GM21528 (cell line): ENCODE measurements around the gene OPTN.
"Not testable (repeated sequence)": the region's sequence is repeated elsewhere in the genome, so short reads cannot be mapped to it uniquely, and the experiment has no call there.

ENCODE experiments used
- ATAC-seq: cut with Tn5 transposase; IDR thresholded peaks from one replicate; pipeline ENCODE4 v1.9.1; 2021; ENCODE audit warnings: mild to moderate bottlenecking, moderate library complexity; ENCODE audit not compliant: unreplicated experiment, low FRiP score

Gene OPTN

GRCh38 chr10:13099666-13100348 is at the start of gene OPTN:
Gene OPTN, plus strand, starts transcription at chr10:13100163. Its CDS starts 8,960 bp downstream, at chr10:13109123.
- peak; percentile 74 for ATAC-seq

- no peak for ATAC-seq
These were observed 48.8 kb upstream of the OPTN start for GRCh38 chr10:13051126-13051694.

- not testable (repeated sequence) for ATAC-seq
These were observed 46.8 kb upstream of the OPTN start for GRCh38 chr10:13053208-13053607.

- no peak for ATAC-seq
These were observed 46.0 kb upstream of the OPTN start for GRCh38 chr10:13053794-13054462.

GRCh38 chr10:13054844-13055243 is 45.1 kb upstream of the OPTN start:
- no peak for ATAC-seq

- ATAC-seq: no peak
These were observed 43.4 kb upstream of the OPTN start for GRCh38 chr10:13056456-13057077.

- no peak for ATAC-seq
These were observed 37.2 kb upstream of the OPTN start for GRCh38 chr10:13062803-13063202.

GRCh38 chr10:13066527-13066926 is 33.4 kb upstream of the OPTN start:
- ATAC-seq: no peak

GRCh38 chr10:13067431-13067830 is 32.5 kb upstream of the OPTN start:
- ATAC-seq: no peak

GRCh38 chr10:13068071-13068470 is 31.9 kb upstream of the OPTN start:
- ATAC-seq: no peak

GRCh38 chr10:13068484-13068883 is 31.5 kb upstream of the OPTN start:
- ATAC-seq: no peak

- ATAC-seq: no peak
These were observed 27.6 kb upstream of the OPTN start for GRCh38 chr10:13072339-13072738.

GRCh38 chr10:13074563-13075451 is 25.2 kb upstream of the OPTN start:
- ATAC-seq: no peak

- no peak for ATAC-seq
These were observed 20.8 kb upstream of the OPTN start for GRCh38 chr10:13078912-13079775.

GRCh38 chr10:13079776-13080050 is 20.2 kb upstream of the OPTN start:
- ATAC-seq: no peak

GRCh38 chr10:13080643-13081042 is 19.3 kb upstream of the OPTN start:
- ATAC-seq: no peak

- not testable (repeated sequence) for ATAC-seq
These were observed 16.3 kb upstream of the OPTN start for GRCh38 chr10:13083700-13084099.

GRCh38 chr10:13086056-13086455 is 13.9 kb upstream of the OPTN start:
- no peak for ATAC-seq

GRCh38 chr10:13087601-13087985 is 12.4 kb upstream of the OPTN start:
- no peak for ATAC-seq
